ENCODE results near the gene CHRNA9.

DNA sequence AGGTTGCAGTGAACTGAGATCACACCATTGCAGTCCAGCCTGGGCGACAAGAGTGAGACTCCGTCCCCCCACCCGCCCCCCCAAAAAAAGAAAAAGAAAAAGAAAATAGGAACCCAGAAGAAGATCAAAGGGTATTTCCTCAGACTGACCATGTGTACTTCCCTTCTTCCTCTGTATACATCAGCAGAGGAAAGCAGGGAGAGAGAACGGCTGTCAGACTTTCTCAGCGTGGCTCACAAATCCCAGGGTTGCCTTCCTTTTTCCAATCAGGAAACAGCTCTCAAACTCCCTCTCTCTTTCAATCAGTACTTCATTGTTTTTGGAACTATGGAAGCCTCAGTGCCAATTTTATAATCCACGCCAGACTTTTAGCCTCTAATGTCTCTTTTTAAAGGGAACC, 59.1 kb downstream of the CHRNA9 start:
- TF ChIP-seq EP300 (IDR thresholded peaks at IDR 0.05) (no peak), POLR2A (IDR thresholded peaks at IDR 0.05) (no peak), POLR2AphosphoS5 (IDR thresholded peaks at IDR 0.05) (no peak)
- TF ChIP-seq, protein P1, sequence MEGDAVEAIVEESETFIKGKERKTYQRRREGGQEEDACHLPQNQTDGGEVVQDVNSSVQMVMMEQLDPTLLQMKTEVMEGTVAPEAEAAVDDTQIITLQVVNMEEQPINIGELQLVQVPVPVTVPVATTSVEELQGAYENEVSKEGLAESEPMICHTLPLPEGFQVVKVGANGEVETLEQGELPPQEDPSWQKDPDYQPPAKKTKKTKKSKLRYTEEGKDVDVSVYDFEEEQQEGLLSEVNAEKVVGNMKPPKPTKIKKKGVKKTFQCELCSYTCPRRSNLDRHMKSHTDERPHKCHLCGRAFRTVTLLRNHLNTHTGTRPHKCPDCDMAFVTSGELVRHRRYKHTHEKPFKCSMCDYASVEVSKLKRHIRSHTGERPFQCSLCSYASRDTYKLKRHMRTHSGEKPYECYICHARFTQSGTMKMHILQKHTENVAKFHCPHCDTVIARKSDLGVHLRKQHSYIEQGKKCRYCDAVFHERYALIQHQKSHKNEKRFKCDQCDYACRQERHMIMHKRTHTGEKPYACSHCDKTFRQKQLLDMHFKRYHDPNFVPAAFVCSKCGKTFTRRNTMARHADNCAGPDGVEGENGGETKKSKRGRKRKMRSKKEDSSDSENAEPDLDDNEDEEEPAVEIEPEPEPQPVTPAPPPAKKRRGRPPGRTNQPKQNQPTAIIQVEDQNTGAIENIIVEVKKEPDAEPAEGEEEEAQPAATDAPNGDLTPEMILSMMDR (IDR thresholded peaks at IDR 0.05): no peak

Measured in stomach (tissue), 4 donors.